HG02938 (cell line): ENCODE results near the gene ABCG1.
"Not testable (repeated sequence)": the region's sequence is repeated elsewhere in the genome, so short reads cannot be mapped to it uniquely, and the experiment has no call there.

Source experiments
- ATAC-seq: cut with Tn5 transposase; IDR thresholded peaks from one replicate; pipeline ENCODE4 v1.9.1; 2021; ENCODE audit warnings: mild to moderate bottlenecking, moderate library complexity; ENCODE audit not compliant: unreplicated experiment

The ABCG1 gene

DNA sequence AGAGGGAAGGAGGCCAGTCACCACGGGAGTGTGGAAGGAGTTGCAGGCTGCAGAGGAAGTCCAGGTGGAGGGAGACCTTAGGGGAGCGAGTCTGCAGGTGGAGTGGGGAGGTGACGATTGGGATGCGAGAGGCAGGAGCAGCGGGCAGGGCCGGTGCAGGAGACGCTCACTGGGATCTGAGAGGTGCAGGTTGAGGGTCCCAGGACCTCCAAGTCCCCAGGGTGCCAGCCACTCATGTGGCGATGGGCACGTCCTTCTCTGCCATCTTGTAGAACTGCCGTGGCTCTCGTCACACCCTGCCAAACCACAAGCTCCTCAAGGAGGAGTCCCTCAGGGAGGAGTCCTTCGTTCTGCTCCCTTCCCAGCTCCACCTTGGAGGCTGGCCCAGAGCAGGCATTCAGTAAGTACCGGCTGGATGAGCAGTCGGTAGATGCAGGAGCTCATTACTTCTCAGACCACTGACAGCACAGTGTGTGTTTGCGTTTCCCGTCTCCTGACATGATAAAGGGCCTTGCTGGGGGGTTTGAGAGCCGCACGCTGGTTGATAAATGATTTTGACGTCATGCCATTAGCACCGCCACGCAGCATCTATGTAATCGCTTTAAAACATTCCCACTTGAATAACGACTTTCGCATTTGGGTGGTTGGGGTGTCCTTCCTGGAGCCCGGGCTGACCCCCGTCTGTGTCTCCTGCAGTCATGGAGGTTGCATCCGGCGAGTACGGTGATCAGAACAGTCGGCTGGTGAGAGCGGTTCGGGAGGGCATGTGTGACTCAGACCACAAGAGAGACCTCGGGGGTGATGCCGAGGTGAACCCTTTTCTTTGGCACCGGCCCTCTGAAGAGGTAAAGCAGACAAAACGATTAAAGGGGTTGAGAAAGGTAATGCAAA is 68.5 kb downstream of the ABCG1 start:
- no peak for ATAC-seq

- ATAC-seq = no peak
Measured at GRCh38 chr21:42288962-42289361, 70.0 kb downstream of the ABCG1 start.

DNA sequence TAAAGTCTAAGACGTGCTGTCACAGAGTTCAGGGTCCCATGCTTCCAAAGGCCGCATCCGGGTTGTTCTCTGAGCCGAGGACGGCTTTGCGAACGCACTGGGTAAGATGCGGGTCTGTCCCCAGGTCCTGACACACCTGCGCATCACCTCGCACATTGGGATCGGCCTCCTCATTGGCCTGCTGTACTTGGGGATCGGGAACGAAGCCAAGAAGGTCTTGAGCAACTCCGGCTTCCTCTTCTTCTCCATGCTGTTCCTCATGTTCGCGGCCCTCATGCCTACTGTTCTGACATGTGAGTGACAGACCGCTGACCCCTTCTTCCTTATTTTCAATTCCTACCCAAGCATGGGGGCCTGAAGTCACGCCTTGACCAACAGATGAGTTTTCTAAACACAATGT is 71.0 kb downstream of the ABCG1 start:
- ATAC-seq = no peak

- ATAC-seq = no peak
Measured at GRCh38 chr21:42290505-42290904, 71.6 kb downstream of the ABCG1 start.

GRCh38 chr21:42291003-42291750 is 72.2 kb downstream of the ABCG1 start:
- ATAC-seq = no peak

DNA sequence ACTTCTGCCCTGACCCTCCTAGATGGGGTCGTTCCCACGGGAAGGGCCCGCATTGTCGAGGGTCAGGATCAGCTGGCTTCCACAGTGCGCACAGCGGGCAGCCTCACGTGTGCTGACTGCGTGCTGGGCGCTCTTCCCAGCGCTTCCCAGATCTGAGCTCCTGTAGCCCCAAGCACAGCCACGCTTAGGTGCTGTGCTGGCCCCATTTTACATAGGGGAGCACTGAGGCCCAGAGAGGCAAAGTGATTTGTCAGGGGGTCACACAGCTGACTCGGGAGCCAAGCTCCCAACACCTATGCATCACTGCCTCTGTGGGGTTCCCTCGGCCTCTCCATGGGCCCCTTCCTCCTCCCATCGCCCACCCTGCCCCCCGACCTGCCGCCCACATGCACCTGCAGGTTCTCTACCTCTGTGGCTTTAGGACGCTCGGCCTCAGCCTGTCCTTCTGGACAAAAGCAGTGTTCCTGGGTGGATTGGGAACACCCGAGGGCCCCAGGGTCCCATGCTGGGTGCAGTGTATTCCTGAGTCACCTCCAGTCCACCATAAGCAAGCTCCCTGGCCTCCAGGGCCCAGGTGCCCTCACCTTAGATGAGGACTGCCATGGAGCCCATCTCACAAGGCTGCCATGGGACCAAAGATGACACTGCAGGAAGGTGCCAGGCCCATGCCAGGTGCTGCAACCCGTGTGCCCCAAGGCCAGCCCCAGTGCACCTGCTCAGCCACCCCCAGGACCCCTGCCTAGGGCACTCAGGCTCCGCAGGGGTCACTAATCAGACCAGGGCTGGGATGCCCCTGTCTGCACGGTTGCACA is 73.0 kb downstream of the ABCG1 start:
- no peak for ATAC-seq

- not testable (repeated sequence) for ATAC-seq
Measured at GRCh38 chr21:42292563-42293142, 73.7 kb downstream of the ABCG1 start.

DNA sequence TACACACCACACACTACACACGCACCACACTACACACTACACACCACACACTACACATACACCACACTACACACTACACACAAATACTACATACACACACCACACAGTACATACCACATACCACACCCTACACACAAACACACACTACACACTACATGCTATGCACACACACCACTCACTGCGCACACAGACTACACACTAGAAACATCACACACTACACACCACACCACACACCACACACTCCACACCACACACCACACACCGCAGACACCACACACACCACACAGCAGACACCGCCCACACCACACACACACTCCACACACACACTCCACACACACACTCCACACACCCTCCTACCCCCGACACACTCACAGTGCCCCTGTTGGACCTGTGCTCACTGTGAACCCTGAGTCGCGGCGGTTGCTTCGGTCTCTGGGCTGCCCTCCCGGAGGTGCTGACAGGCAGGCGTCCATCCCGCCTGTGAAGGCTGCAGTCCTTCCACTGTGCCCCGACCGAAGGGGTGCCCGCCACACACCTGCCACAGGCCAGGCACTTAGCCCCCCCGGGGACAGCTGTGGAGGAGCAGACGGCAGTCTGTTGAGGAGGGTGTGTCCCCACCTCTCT is 74.8 kb downstream of the ABCG1 start:
- no peak for ATAC-seq

GRCh38 chr21:42294273-42294880 is 75.4 kb downstream of the ABCG1 start:
- ATAC-seq = no peak

DNA sequence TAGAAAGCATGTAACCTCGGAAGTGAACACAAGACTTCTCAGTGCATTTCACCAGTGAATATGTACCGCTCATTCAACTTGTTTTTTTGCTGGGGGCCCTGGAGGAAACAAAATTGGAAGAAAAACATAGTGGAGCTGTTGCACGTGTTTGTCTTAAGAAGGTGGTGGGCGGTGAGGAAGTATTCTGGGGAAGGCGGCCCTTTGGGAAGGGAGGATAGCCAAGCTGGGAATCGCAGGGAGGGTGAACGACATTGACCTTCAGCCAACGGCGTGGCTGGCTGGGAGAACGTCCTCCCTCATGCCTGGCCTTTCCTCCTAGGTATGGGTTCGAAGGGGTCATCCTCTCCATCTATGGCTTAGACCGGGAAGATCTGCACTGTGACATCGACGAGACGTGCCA is 76.9 kb downstream of the ABCG1 start:
- no peak for ATAC-seq

DNA sequence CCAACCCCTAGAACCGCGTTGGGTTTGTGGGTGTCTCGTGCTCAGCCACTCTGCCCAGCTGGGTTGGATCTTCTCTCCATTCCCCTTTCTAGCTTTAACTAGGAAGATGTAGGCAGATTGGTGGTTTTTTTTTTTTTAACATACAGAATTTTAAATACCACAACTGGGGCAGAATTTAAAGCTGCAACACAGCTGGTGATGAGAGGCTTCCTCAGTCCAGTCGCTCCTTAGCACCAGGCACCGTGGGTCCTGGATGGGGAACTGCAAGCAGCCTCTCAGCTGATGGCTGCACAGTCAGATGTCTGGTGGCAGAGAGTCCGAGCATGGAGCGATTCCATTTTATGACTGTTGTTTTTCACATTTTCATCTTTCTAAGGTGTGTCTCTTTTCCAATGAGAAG is 77.6 kb downstream of the ABCG1 start:
- no peak for ATAC-seq

DNA sequence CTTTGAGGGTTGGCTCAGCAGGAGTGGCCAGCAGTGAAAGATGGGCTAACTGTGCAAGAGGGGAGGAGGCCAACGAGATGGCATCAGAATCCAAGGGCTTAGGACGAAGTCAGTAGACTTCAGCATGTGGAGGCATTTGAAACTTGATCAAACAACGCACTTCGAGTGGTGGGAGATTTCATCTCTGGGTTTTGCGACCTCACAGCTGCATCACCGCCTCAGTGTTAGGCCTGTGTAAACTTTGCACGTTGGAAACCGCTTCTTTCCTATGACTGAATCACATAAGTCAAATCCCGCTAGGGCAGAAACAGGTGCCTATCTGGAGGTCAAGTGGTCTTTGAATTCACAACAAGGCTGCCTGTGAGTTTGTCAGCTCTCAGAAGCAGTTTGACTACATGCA is 78.4 kb downstream of the ABCG1 start:
- ATAC-seq = no peak

GRCh38 chr21:42298237-42298636 is 79.3 kb downstream of the ABCG1 start:
- no peak for ATAC-seq

DNA sequence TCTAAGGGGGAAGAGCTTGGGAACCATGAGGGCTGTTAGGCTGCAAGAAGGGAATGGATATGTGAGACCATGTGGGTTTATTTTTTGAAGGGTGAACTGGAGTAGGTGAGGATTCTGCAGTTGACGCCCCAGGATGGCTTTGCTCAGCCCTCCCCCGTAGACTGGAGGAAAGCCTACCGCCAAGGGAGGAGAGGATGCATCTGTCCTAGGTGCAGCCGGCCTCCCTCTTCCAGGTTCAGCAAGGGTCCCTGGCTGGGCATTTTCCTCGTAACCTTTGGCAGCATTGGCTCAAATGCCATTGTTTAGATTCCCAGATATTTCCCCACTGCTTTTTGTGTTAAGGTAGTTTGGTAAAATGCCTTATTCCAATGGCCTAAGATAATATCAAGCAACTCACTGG is 79.7 kb downstream of the ABCG1 start:
- no peak for ATAC-seq

DNA sequence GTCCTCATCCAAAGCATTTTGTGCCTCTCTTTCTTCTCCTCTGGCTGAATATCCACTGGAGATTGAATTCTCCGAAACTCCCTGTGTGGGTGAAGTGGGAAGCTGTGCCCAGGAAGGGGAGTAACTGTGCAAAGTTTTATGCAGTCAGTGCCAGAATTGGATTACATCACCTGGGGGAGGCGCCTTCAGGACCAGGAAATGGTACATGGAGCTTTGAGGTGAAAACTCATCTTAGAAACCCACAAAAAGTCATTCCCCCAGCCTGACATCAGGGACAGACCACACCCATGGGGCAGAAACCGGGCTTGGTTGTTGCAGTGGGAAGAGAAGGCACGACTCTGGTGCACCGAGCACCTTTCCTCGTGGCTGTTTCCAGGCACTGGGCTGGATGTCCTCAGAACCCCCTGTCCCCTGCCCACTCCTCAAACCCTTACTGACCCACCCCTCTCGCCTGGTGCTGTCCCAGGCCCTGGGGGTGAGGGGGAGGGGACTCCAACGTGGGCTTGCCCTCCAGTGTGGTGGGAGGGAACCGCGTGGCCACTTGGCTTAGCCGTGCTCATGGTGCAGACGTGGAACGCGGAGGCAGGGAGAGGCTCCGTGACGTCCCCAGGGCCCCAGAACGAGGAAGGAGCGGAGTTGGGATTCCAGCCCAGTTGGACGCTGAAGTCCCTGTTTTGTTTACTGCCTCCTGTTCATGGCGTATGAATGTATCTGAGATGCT is 80.5 kb downstream of the ABCG1 start:
- no peak for ATAC-seq

DNA sequence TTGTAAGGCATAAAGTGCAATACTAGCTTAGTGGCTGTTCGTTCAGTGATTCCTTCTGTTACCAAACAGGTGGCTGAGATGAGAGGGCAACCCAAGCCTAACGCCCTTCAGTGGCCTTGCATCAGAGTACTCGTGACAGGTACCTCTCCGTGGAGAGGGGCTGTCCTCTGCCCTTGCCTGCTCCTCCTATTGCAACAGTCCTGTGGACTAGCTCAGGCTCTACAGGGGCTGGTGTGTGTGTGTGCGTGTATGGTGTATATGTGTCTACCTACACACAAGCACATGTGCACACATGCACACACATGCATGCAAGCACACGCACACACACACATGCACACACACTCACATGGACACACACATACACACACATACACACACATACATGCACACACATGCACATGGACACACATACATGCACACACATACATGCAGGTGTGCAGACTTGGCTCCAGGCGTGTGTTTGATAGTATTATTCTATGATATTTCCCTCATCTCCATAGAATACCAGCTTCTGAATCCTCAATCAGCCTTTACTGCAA is 81.2 kb downstream of the ABCG1 start:
- no peak for ATAC-seq

DNA sequence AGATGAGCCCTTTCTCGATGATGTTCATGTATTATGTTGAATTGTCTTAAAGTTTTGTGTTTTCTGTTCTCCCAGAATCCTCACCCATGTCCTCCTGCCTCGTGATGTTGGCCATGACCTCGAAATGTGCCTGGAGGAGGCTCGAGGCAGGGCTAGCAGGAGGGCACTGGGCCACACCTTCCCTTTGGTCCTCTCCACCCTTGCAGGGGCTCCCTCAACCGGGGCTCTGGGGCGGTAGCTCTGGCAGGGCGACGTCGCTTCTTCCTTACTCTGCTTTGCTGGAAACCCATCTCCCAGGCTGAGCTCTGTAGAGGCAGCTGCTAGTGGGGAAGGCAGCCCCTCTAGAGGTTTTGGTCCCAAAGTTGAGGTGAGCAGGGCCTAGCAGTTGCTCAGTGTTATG is 82.0 kb downstream of the ABCG1 start:
- no peak for ATAC-seq

- no peak for ATAC-seq
Measured at GRCh38 chr21:42301371-42302075, 82.6 kb downstream of the ABCG1 start.
